K562 (cell line): ENCODE measurements around the gene HERC3.

Experiments used
- POLR2AphosphoS5 ChIP-seq: IDR thresholded peaks from 2 replicates; pipeline ENCODE4 v1.6.1; 2011; ENCODE audit warnings: mild to moderate bottlenecking, low read depth, low read length, moderate library complexity; ENCODE audit not compliant: control insufficient read depth, insufficient read depth
- TF ChIP-seq, protein P1 (sequence below), 3 experiments: IDR thresholded peaks in 2 of 3; conservative IDR thresholded peaks in 1 of 3; 2 replicates each; pipeline ENCODE4 v1.5.1; 2011 to 2012; ENCODE audit warnings: low read length in 3 of 3, mild to moderate bottlenecking in 3 of 3, control low read depth in 2 of 3, improper control_type of control experiment in 1 of 3, inconsistent platforms in 1 of 3, low read depth in 1 of 3, mixed read lengths in 1 of 3, moderate library complexity in 1 of 3; ENCODE audit not compliant: insufficient read depth in 2 of 3
- TF ChIP-seq, protein P2 (sequence below): sonication (generic); formaldehyde crosslinking; IDR thresholded peaks from 2 replicates; pipeline ENCODE4 v1.8.1; 2023; ENCODE audit warnings: mild to moderate bottlenecking, missing genetic modification reagents

DNA sequence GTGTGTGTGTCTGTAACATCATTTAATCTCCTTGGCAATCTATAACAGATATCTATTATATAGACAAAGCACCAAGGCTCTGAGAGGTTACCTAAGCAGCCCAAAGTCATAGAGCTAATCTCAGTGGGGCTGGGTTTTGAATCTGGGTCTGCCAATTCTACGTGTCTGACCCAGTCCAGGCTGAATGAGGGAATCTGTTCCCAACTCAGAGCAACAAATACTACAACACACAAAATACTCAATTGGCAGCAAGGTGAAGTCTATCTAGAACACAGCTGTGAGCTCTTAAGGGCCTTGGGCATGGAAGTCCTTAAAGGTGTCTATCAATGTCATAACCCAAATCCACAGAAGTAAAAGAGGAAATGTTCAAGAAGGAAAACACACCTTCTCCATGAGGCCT is 152.9 kb downstream of the HERC3 start:
- no peak for TF ChIP-seq POLR2AphosphoS5
- TF ChIP-seq, protein P1, sequence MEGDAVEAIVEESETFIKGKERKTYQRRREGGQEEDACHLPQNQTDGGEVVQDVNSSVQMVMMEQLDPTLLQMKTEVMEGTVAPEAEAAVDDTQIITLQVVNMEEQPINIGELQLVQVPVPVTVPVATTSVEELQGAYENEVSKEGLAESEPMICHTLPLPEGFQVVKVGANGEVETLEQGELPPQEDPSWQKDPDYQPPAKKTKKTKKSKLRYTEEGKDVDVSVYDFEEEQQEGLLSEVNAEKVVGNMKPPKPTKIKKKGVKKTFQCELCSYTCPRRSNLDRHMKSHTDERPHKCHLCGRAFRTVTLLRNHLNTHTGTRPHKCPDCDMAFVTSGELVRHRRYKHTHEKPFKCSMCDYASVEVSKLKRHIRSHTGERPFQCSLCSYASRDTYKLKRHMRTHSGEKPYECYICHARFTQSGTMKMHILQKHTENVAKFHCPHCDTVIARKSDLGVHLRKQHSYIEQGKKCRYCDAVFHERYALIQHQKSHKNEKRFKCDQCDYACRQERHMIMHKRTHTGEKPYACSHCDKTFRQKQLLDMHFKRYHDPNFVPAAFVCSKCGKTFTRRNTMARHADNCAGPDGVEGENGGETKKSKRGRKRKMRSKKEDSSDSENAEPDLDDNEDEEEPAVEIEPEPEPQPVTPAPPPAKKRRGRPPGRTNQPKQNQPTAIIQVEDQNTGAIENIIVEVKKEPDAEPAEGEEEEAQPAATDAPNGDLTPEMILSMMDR (IDR thresholded peaks at IDR 0.05 in 2 of 3, conservative IDR thresholded peaks at IDR 0.05 in 1 of 3; ENCODE audit: insufficient read depth in 2 of 3, low read depth in 1 of 3, low read length in 3 of 3): no peak
- TF ChIP-seq, protein P2, sequence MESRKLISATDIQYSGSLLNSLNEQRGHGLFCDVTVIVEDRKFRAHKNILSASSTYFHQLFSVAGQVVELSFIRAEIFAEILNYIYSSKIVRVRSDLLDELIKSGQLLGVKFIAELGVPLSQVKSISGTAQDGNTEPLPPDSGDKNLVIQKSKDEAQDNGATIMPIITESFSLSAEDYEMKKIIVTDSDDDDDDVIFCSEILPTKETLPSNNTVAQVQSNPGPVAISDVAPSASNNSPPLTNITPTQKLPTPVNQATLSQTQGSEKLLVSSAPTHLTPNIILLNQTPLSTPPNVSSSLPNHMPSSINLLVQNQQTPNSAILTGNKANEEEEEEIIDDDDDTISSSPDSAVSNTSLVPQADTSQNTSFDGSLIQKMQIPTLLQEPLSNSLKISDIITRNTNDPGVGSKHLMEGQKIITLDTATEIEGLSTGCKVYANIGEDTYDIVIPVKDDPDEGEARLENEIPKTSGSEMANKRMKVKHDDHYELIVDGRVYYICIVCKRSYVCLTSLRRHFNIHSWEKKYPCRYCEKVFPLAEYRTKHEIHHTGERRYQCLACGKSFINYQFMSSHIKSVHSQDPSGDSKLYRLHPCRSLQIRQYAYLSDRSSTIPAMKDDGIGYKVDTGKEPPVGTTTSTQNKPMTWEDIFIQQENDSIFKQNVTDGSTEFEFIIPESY (CRISPR knock-in tag): no peak
